Thoracic aorta (tissue), 2 donors: Measurements from ENCODE around the gene UTP18. TPM values are rescaled to one million over a fixed set of nuclear protein-coding genes. Genes with fewer than 3 reads are reported as not detected.

Experiments used
- total RNA-seq, 2 donors: library from RNA; depleted of rRNA; stranded (reverse); fragments of >200 nt; gene quantifications; one replicate each; pipeline versions ENCODE4 v1.1.0 to v1.2.3, GENCODE V29; 2016

The UTP18 gene
- total RNA-seq, 2 donors from 2014 or later, result 14.5 to 27.4 TPM

Other genes with a start within 250 kb of the UTP18 start
- 100 to 1,000 TPM; 105 to 162 TPM for gene SPAG9, start 139.7 kb upstream of the UTP18 start, total RNA-seq
- gene NME1, start 107.0 kb upstream of the UTP18 start, total RNA-seq, result 10 to 100 TPM; 21.7 to 35.6 TPM
- gene NME2, start 94.1 kb upstream of the UTP18 start, total RNA-seq, result 100 to 1,000 TPM; 331 to 338 TPM
- gene MBTD1, start 497 bp upstream of the UTP18 start, total RNA-seq, result 10 to 100 TPM in 1 of 2 donors, 1 to 10 TPM in 1; 6.9 to 18.3 TPM